Measurements from ENCODE around the gene PLEKHM3.

The PLEKHM3 gene

DNA sequence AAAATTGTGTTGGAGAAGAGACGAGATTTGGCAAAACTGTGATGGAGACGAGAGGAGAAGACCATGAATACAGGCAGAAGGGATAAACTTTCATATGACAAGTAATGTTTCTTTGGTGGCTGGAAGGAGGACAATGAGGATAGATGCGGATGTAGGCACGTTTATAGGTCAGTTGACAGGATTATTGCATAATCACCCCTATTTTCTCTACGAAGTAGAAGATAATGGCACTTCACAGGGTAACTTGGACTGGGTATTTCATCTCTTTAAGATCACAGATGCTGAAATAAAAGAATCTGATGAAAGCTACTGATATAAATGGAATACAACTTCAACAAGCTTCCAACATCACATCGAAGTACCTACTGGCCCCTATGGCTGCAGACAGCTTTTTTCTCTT lies 81.0 kb downstream of the PLEKHM3 start:
- DNase-seq = no peak

DNA sequence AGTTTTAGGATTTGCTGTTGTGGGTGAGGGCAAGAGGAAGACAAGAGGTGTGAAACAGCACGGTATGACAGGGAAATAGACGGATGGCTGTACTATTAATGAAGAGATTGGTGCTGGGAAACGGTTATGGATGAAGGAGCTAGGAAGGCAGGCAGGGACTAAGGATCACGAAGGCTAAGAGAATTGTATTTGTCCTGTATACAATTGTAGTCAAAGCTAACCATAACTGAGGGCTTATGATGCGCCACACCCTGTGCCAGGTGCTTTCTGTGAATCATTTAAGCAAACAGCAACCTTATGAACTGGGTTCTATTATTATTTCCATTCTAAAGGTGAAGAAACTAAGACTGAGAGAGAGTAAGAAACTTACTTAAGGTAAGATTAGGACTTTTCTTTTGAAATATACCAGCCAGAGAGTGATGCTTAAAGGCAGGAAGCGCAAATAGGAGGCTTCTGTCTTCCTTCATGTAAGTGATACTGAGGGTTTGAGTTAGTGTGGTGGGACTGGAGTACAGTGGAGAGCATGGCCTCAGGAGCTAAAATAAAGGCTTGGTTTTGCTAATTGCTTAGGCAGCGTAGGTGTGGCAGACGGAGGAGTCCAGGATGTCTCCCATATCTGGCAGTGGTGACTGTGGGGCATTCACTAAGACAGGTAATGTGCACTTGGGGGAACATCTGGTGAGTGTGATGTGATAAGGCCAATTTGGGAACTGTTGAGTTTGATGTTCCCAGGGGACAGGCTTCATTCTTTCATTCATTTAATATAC lies 85.8 kb downstream of the PLEKHM3 start:
- no peak for DNase-seq

DNA sequence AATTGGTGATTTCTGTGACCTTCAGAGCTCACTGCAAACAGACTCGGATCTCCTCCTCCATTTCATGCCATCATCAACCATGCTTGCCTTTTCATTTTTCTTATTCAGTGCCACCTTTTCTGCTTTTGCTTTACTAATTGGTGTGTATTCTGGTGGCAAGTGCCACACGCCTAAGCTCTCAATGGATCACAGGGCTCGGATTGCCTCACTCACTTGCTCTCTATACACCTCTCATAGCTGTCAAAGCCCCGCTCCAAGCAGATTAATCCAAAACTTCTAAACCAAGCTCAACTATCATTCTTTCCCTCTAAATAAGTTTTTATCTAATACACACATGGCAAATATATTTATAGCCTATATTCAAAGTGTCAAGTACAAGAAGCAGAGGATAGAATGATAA lies 86.4 kb downstream of the PLEKHM3 start:
- no peak for DNase-seq

DNA sequence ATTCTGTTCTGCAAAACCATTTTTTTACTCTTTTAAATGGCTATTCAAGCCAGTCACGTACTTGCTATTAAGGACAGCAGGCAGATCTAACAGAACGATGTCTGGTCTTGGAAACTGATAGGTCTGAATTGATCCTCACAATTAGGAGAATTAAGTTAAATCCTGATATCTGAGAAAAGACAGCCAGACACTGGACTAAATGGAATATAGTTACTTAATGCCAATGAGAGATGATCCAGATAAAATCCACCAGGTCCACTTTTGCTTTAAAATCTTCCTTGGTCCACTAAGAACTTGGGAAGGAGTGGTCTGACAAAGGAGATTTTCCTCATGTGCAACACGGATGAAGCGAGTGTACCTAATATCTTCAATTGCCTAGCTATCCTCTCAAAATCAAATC lies 86.9 kb downstream of the PLEKHM3 start:
- no peak for DNase-seq

DNA sequence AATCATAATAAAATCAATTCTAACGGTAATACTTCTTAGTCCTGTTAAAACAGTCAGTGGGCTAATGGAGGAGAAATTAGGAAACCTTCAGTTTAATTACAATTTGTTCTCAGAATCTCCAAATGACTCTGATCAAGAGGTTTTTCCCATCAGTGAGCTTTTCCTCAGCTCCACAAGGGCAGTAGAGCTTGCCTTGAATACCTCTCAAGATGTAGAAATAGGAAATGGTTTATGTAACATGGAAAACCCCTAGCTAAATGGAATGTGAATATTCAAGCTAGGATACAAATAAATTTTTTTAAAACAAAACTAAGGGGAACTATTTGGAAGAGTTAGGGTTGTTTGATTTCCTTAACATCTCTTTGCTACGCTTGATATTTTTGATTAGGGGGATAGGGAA lies 87.5 kb downstream of the PLEKHM3 start:
- DNase-seq = no peak

DNA sequence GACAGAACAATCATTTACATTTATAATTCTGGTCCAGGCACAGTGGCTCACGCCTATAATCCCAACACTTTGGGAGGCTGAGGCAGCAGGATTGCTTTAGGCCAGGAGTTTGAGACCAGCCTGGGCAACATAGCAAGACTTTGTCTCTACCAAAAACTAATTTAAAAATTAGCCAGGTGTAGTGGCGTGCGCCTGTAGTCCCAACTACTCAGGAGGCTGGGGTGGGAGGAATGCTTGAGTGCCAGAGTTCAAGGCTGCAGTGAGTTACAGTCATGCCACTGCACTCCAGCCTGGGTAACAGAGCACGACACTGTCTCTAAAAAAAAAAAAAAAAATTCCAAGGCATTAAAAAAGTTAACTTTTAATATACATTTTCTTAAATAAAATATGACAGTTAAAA lies 88.1 kb downstream of the PLEKHM3 start:
- no peak for DNase-seq

DNA sequence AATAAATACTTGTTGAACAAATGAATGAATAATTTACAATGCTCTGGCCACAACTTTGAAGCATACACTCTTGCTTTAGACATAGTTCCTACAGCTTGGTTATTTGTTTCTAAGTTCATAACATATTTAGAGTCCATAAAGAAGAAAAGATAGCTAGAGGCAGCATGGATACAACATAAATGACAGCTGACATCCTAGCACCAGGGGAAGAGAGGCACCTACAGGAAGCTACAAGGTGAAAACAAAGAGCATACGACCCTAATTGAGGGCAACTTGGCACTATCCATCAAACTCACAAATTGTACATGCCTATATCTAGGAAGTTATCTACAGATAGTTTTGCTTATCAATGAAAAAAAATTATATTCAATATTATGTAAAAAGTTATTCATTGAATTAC lies 88.9 kb downstream of the PLEKHM3 start:
- no peak for DNase-seq

DNA sequence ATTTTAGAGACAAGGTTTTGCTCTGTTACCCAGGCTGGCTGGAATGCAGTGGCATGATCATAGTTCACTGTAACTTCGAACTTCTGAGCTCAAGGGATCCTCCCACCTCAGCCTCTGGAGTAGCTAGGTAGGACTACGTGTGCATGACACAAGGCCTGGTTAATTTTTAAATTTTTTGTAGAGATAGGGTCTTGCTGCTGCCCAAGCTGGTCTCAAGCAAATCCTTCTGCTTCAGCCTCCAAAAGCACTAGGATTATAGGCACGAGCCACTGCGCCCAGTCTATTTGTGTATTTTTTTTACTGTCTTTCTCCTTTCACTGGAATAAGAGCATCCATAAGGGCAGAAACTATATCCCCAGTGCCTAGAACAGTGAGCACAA lies 89.3 kb downstream of the PLEKHM3 start:
- DNase-seq = no peak

DNA sequence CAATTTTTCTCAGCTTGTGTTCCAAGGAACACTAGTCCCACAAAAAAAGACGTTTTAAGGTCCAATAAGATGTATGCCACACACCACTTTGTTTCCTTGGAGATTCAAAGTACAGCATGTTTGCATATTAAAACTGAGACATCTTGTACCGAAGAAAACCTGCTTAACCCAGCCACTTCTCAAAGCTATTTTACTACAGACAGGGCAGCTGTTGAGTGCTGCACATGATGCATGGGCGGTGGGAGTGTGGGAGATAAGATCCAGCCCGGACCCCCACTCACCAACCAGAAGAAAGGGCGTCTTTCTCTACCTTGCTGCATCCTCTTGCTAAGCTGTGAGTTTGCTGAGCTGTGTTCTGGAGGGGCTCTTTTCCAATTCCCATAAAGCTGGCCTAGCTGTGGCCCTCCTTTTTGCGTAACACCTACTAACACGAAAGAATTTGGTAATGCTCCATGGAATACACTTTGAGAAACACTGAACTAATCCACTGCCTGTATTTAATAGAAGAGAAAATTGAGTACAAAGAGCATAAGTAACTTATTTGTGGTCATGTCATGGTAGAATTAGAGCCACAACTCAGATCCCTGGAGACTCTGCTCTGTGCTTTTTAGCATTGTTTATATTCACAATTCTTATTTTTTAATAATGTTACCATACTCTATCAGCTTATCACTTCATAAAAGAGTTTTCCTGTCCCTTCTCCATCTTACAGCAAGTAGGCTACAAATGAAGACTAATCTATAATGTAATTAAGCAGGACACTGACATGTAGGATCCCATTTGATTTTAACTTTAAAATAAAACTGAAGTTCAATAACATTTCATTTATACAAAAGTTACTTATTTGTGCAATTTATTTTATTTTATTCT lies 90.0 kb downstream of the PLEKHM3 start:
- no peak for DNase-seq

DNA sequence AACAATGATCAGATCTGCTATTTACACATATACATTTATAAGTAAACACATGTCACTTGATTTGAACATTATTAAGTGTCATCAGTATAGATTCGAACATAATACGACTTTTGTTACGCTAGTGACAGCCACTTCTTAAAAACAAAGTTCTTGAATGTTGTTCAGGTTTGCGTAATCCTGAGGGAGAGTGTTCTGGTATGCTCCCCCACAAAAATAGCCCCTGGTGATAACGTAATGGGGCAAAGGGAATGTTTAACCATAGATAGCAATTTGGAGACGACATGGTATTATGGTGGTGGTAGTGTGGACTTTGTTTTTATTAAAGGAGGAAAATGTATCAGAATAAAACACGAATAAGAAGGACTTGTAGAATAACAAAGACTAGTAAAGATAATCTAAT lies 90.6 kb downstream of the PLEKHM3 start:
- DNase-seq = no peak

DNA sequence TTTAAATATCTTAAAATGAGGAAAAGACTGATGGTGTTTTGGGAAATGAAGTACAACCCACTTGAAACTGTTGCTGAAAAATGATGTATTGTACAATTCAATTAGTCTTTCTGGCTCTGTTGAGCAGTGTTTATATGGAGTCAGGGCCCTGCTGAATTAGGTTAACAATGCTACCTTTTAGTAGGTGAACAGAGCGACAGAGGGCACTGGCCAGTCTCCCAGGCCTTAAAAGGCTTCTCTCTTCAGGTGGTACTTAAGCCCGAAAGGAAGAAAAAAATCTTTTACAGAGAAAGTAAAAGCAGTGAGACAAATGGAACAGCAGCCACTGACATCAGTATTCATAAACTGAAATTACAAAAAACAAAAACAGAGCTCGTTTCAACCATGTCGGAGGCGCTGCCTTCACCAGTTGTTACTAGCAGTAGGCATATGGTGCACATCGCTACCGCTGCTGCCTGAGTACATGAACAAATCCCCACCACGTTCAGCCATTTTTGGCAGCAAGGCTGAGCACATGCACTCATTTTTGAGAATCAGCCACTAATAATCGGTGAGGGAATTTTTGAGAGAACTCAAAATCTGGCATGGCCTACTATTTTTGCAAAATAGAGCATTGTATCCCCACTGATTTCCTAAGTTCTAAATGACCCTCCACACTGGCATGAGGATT lies 91.8 kb downstream of the PLEKHM3 start:
- no peak for DNase-seq

DNA sequence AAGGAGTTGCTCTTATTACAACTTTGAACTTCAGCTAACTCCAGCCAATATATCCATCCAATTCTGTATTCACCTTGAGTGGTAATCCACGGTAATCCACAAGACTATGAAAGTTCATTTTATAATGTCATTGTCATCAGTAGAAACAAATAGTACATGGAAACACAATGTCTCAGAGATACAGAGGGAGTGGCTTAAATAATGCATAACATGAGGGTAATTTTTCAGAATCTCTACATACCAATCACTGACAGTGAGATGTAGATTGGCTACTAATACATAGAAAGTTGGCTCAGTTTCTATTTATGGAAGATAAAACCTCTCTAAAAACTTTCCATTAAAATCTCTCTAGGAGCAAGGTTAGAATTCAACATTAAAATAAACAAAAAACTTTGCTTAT lies 93.2 kb downstream of the PLEKHM3 start:
- DNase-seq = no peak

DNA sequence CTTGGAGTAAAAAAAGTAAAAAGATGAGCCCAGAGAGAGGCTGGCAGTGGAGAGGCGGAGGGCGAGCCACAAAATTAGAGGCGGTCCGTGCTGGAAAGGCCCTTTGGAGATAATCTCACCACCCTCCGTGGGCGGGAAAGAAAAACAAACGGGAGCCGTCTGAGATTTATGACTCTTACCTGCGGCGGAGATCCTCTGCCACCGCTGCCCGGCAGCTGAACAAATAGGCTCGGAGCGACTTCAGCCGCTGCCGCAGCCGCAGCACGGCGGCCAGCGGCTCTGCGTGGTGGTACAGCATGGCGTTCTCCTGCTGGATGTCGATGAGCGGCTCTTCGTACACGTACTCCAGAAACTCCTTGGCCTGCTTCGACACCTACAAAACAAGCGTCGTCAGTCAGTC lies 94.6 kb downstream of the PLEKHM3 start:
- no peak for DNase-seq

DNA sequence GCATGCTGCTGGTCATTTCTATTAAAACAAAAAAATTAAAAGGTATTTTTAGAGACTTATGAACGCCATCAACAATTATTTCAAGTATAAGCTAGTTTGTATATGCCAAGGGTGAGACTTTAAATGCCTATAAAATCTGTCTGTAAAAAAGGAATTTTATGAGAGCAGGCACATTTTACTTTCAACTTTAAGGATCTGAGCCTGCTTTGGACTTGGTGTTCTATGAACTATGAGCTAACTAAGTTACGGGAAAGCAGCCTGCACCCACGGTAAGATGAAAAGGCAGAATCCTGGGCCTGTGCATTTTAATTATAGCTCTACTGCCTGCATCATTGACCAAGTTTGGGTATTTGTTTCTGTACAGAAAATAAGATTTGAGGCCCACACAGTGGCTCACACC lies 95.4 kb downstream of the PLEKHM3 start:
- DNase-seq = no peak

DNA sequence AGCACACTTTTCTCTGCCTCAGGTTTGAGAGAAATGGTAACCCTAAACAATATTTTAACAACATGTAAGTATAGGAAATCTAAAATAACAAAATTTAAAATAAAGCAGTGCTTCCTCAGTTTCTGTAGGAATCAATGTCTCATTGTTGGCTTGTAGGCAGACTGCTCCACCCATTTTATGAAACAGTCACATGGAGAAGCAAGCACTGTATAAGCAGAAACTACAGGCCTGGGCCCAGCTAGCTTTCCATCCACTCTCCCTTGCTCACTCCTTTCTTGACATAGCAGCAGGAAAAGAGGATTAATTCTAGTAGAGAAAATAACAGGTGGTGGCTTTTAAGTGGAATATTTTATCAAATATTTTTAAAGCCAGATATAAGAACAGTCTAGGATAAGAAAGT lies 97.2 kb downstream of the PLEKHM3 start:
- no peak for DNase-seq

DNA sequence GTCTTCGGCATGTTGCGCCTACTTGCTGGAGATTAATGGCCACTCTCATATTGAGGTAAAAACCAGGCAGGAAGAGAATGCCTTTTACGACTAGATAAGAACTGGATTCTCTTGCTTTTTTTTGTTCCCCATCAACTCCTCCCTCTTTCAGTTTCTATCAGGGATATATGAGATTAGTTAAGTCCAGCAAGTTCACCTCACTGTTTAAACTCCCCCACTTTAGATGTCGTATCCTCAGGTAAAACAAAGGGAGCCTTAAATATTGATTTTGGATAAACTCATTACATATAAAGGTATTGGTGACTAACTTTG lies 98.4 kb downstream of the PLEKHM3 start:
- no peak for DNase-seq

DNA sequence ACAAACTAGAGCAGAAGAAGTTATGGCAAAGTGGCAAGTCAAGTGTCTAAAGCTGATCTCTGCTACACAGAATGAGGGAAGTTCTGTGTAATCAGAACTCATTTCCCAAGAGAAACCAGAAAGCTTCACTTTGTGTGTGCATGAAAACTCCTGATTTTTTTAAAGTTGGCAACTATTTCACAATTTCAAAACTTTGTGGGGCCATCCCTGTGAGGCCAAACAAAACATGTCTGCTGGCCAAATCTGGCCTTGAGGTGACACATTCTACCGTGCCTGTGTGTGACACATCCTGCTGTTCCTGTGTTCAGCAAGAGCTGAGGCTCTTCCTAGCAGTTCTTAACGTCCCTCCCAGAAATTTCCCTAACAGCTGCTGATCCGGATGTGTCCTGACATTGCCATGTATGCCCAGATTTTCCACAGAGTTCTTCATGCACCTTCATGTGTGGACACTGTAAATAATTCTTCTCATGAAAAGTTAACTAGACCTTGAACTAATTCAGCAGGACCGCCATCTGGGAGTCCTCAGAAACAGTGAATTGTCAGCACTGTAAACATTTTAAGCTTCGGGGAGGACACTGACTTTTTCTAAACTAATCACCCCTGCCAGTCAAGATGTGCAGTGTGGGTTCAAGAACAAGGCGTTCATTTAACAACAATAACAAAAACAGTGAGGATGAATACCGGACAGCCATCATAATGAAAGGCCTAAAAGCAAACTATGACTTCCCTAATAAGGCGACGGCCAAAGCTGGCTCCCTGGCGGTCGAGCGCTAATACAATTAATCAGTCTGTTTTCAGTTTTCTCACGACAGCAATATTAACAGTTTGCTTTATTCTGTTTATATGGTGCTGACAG lies 99.0 kb downstream of the PLEKHM3 start:
- no peak for DNase-seq

DNA sequence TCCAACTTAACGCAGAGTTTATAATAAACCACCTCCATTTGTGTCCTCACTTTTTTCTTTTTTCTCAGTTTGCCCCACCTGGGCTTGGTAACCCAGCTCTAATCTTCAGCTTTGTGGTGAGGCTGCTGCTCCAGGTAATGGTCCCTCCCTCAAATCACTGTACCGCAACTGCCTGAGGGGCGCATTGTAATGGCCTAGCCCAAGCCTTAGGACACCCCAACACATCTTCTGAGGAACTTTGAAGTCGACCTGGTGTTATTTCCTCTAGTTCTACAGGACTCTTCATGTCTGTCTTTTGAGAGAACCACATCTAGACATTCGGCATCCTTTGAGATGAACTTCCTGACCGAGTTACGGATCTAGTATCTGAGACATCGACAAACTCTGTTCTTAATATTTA lies 99.7 kb downstream of the PLEKHM3 start:
- DNase-seq = no peak

DNA sequence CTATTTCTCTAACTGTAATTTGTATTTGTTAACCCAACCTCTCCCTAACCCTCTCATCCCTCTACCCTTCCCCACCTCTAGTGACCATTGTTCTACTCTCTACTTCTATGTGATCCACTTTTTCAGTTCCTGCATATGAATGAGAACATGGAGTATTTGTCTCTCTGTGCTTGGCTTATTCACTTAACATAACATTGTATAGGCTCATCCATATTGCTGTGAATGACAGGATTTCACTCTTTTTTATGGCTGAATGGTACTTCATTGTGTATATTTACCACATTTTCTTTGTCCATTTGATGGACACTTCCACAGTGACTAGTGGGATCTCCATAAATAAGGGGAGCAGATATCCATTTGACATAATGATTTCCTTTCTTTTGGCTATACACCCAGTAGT lies 103.7 kb downstream of the PLEKHM3 start:
- DNase-seq = no peak

DNA sequence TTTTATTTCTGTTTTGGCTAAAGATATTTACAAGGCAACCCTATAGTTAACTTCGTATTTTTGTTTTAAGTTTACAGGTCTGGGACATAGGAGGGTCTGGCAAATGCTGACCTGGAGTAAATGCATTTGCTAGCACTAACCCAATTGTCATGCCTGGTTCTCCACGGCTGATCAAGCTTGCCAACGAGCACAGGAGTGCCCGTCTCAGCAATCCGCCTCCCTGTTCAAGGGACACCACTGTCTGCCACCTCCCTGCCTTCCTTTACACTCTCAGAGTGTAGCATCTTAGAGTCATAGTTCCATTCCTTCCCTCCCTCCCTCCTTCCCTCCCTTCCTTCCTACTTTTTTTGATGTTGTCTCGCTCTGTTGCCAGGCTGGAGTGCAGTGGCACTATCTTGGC lies 104.6 kb downstream of the PLEKHM3 start:
- no peak for DNase-seq

DNA sequence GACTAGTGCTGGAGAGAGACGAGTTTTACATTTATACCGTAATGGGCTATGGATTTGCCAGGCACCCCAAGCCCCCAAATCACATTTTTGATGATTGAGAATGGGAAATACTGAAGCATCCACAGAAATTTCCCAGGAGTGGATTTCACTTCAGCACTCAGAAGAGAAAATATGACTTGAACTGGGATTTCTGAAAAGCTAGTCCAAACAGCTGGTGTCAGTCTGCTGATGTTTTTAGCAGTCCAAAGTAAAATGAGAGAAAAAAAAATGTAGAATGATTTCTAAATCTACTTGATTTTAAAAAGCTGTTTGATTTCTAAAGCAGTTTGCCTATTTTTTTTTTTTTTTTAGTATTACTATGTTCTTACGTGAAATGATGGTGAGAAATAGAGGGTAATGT lies 105.0 kb downstream of the PLEKHM3 start:
- no peak for DNase-seq

DNA sequence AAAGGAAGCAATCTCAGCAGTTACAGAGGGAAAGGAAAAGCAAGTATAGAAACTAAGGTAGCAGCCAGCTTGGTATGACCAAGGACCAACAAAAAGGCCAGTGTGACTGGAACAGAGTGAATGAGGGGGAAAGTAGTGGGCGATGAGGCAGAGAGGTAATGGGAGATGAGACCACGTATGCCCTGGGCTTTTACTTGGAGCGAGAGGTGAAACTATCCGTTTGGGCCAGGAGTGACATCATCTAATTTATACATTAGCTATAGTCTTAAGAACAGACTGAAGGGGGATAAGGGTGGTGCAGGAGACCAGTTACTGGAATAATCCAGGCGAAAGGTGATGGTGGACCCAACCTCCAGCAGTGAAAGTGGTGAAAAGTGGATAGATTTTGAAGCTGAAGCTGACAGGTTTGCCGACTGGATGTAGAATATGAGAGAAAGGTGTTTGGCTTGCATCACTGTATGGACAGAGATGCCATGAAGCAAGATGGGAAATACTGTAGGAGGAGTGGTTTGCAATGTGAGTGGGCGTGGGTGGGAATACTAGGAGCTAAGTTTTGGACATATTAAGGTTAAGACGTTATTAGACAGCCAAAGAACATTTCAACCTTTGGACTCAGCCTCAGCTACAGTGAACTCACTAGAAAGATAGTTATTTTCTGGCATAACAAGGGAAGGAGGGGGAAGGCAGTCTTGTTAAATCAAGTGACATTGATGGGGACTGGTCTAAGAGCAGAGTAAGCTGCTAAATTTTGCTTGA lies 106.0 kb downstream of the PLEKHM3 start:
- DNase-seq = no peak
